A549 (cell line): ENCODE measurements around the gene TEX35. TPM values are rescaled to one million over a fixed set of nuclear protein-coding genes. Genes with fewer than 3 reads are reported as not detected.

ENCODE experiments used
- ATAC-seq, 2 experiments: fragments of 200-7000 bp in 1 of 2; fragments of >200 bp in 1 of 2; cut with Nextera tagmentation in 1 of 2; cut with Tn5 transposase in 1 of 2; 3 replicates each; pipeline versions ENCODE4 v1.8.0 to v1.9.1; 2018 to 2020; ENCODE audit warnings: mild to moderate bottlenecking in 1 of 2, moderate library complexity in 1 of 2
- CTCF ChIA-PET: fragments of 300-600 bp; sonication (Branson Sonifier 250); formaldehyde crosslinking; extraction: SDS; loops from one replicate; lab custom pipeline; 2021; ENCODE audit warnings: antibody characterized with exemption, inconsistent platforms; lab: Yijun Ruan, JAX
- POLR2A ChIA-PET: fragments of 350-600 bp; formaldehyde crosslinking; extraction: SDS; loops from one replicate; lab custom pipeline; 2021; ENCODE audit warnings: antibody characterized with exemption, inconsistent platforms; lab: Yijun Ruan, JAX
- DNase-seq, 2 experiments: peaks; one replicate each; pipeline versions ENCODE4 v3.0.0 to v3.0.0-alpha.2; 2011 to 2016; ENCODE audit warnings: low read depth in 1 of 2, low spot score in 1 of 2
- FAIRE-seq: peaks from 2 replicates; lab custom pipeline; 2011; peaks lifted over from hg19 to GRCh38; lab: Jason Lieb, UNC
- H3K27ac ChIP-seq, 2 experiments: fragments of >200 bp; sonication (Bioruptor Twin); formaldehyde crosslinking; 3 replicates each; pipeline ENCODE4 v1.5.1; 2016 to 2017
- H3K4me1 ChIP-seq: fragments of >200 bp; sonication (Bioruptor Twin); formaldehyde crosslinking; 3 replicates; pipeline ENCODE4 v1.6.1; 2016
- H3K4me2 ChIP-seq: fragments of >200 bp; sonication (Bioruptor Twin); formaldehyde crosslinking; 3 replicates; pipeline ENCODE4 v1.6.1; 2016
- H3K4me3 ChIP-seq: fragments of >200 bp; sonication (Bioruptor Twin); formaldehyde crosslinking; 3 replicates; pipeline ENCODE4 v1.5.1; 2016
- H3K9me3 ChIP-seq: fragments of >200 bp; sonication (Bioruptor Twin); formaldehyde crosslinking; 3 replicates; pipeline ENCODE4 v1.6.1; 2016
- CHD2 ChIP-seq: fragments of 150-350 bp; IDR thresholded peaks from 2 replicates; pipeline ENCODE4 v1.6.1; 2014; ENCODE audit warnings: low read length; ENCODE audit not compliant: partially characterized antibody
- FOSL2 ChIP-seq, 2 experiments: fragments of 450-650 bp in 1 of 2; fragments of >200 bp in 1 of 2; sonication (Bioruptor Twin) in 1 of 2; formaldehyde crosslinking; IDR thresholded peaks; 2 replicates each; pipeline versions ENCODE4 v1.5.0 to v1.6.1; 2016 to 2020; ENCODE audit warnings: mild to moderate bottlenecking in 1 of 2, moderate library complexity in 1 of 2
- FOXS1 ChIP-seq: fragments of 250-450 bp; sonication (Bioruptor Pico); IDR thresholded peaks from 2 replicates; pipeline ENCODE4 v1.5.0; 2020; ENCODE audit warnings: mild to moderate bottlenecking, moderate library complexity
- HEYL ChIP-seq: fragments of 250-450 bp; sonication (Bioruptor Pico); IDR thresholded peaks from 2 replicates; pipeline ENCODE4 v1.8.0; 2021; ENCODE audit warnings: mild to moderate bottlenecking, moderate library complexity
- JUN ChIP-seq, 2 experiments: fragments of >200 bp; sonication (Bioruptor Twin); formaldehyde crosslinking; IDR thresholded peaks; 2 replicates in 1 of 2; 3 replicates in 1 of 2; pipeline ENCODE4 v1.6.1; 2016 to 2017
- KDM1A ChIP-seq: fragments of 200-600 bp; sonication (generic); IDR thresholded peaks from 2 replicates; pipeline ENCODE4 v1.6.1; 2016; ENCODE audit warnings: low read depth, mild to moderate bottlenecking
- MYC ChIP-seq: IDR thresholded peaks from 2 replicates; pipeline ENCODE4 v1.6.1; 2012; ENCODE audit warnings: mild to moderate bottlenecking, inconsistent platforms, low read length, improper control_type of control experiment, borderline replicate concordance
- NR3C1 ChIP-seq: fragments of >200 bp; sonication (Bioruptor Twin); formaldehyde crosslinking; IDR thresholded peaks from 3 replicates; pipeline ENCODE4 v1.6.1; 2017
- PBX3 ChIP-seq: IDR thresholded peaks from 2 replicates; pipeline ENCODE4 v1.6.1; 2012
- RAD21 ChIP-seq, 2 experiments: fragments of >200 bp in 1 of 2; sonication (Bioruptor Twin) in 1 of 2; formaldehyde crosslinking in 1 of 2; IDR thresholded peaks in 1 of 2; conservative IDR thresholded peaks in 1 of 2; 2 replicates in 1 of 2; 3 replicates in 1 of 2; pipeline ENCODE4 v1.6.1; 2012 to 2018; ENCODE audit warnings: inconsistent platforms in 1 of 2
- RARB ChIP-seq: fragments of 250-450 bp; sonication (Bioruptor Pico); IDR thresholded peaks from 2 replicates; pipeline ENCODE4 v1.8.0; 2021; ENCODE audit warnings: mild to moderate bottlenecking, moderate library complexity
- REST ChIP-seq: fragments of 200-600 bp; sonication (generic); IDR thresholded peaks from 2 replicates; pipeline ENCODE4 v1.6.1; 2016; ENCODE audit warnings: antibody characterized with exemption, mild to moderate bottlenecking, moderate library complexity
- RFX5 ChIP-seq: fragments of 450-650 bp; IDR thresholded peaks from 2 replicates; pipeline ENCODE4 v1.7.1; 2014; ENCODE audit warnings: antibody characterized with exemption, mild to moderate bottlenecking, moderate library complexity
- RNF2 ChIP-seq: fragments of 200-600 bp; sonication (generic); IDR thresholded peaks from 2 replicates; pipeline ENCODE4 v1.6.1; 2016; ENCODE audit warnings: low read depth, mild to moderate bottlenecking, antibody characterized with exemption, moderate library complexity, borderline replicate concordance
- SMC3 ChIP-seq: fragments of >200 bp; sonication (Bioruptor Twin); formaldehyde crosslinking; IDR thresholded peaks from 3 replicates; pipeline ENCODE4 v1.6.1; 2018; ENCODE audit warnings: inconsistent platforms
- TFCP2L1 ChIP-seq: fragments of 250-450 bp; sonication (Bioruptor Pico); IDR thresholded peaks from 2 replicates; pipeline ENCODE4 v1.5.0; 2021; ENCODE audit warnings: mild to moderate bottlenecking
- TP53 ChIP-seq: fragments of 250-450 bp; sonication (Bioruptor Pico); IDR thresholded peaks from 2 replicates; pipeline ENCODE4 v1.5.0; 2021; ENCODE audit warnings: mild to moderate bottlenecking, moderate library complexity
- USF2 ChIP-seq: fragments of 450-650 bp; IDR thresholded peaks from 2 replicates; pipeline ENCODE4 v1.6.1; 2014; ENCODE audit warnings: antibody characterized with exemption
- ZC3H11A ChIP-seq: fragments of 450-650 bp; IDR thresholded peaks from 2 replicates; pipeline ENCODE4 v1.6.1; 2014; ENCODE audit warnings: antibody characterized with exemption, mild to moderate bottlenecking
- ZFP36 ChIP-seq: fragments of 450-650 bp; IDR thresholded peaks from 2 replicates; pipeline ENCODE4 v1.6.1; 2014; ENCODE audit warnings: borderline replicate concordance; ENCODE audit not compliant: partially characterized antibody
- ZNF302 ChIP-seq: fragments of 250-450 bp; sonication (Bioruptor Pico); IDR thresholded peaks from 2 replicates; pipeline ENCODE4 v1.9.0; 2021; ENCODE audit warnings: inconsistent platforms, mild to moderate bottlenecking, moderate library complexity
- ZSCAN20 ChIP-seq: fragments of 250-450 bp; sonication (Bioruptor Pico); IDR thresholded peaks from 2 replicates; pipeline ENCODE4 v1.8.0; 2022; ENCODE audit warnings: mild to moderate bottlenecking, moderate library complexity
- WGBS: methylation state at CpG from one replicate; pipeline ENCODE4 v1.1.6; 2017; ENCODE audit errors: missing lambda C conversion rate; 5-methylcytosine and 5-hydroxymethylcytosine counted together
- polyA plus RNA-seq, 4 experiments: library from polyadenylated mRNA; depleted of rRNA in 3 of 4; stranded (reverse); fragments of >200 nt; fragmentation: RNase III in 1 of 4; extraction: RNeasy Plus Mini Kit Qiagen cat#74134 plus additional on column Dnase treatment in 1 of 4; gene quantifications; 2 replicates in 3 of 4; 3 replicates in 1 of 4; pipeline ENCODE4 v1.2.3, GENCODE V29; 2011 to 2017
- TF ChIP-seq, protein P1 (sequence below): fragments of >200 bp; sonication (Bioruptor Twin); formaldehyde crosslinking; IDR thresholded peaks from 2 replicates; pipeline ENCODE4 v1.6.1; 2016

The TEX35 gene
- polyA plus RNA-seq, 2 of the 4 experiments (the other 2 are of a cell fraction): not detected

GRCh38 chr1:178483251-178483957 is 29.5 kb upstream of the TEX35 start:
- no peak for DNase-seq
- no peak overlapping the region for H3K27ac ChIP-seq
- TF ChIP-seq REST (no peak), USF2 (no peak), PBX3 (no peak), TP53 (CRISPR knock-in tag) (no peak), MYC (no peak), TFCP2L1 (CRISPR knock-in tag) (no peak), FOXS1 (CRISPR knock-in tag) (no peak), HEYL (CRISPR knock-in tag) (no peak), NR3C1 (no peak), JUN (IDR thresholded peaks at IDR 0.05) (no peak), RAD21 (conservative IDR thresholded peaks at IDR 0.05 in 1 of 2, IDR thresholded peaks at IDR 0.05 in 1 of 2) (no peak), RARB (no peak), ZNF302 (CRISPR knock-in tag) (no peak), ZSCAN20 (no peak), RFX5 (no peak), ZFP36 (no peak)
- TF ChIP-seq, protein P1, sequence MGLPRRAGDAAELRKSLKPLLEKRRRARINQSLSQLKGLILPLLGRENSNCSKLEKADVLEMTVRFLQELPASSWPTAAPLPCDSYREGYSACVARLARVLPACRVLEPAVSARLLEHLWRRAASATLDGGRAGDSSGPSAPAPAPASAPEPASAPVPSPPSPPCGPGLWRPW: no peak
- WGBS: 95% methylated on average over 5 of the region's 5 CpGs
- H3K4me1 ChIP-seq: no peaks in the 10 kb centered on the region
- FAIRE-seq: no peak
- no peak for ATAC-seq
- H3K4me2 ChIP-seq: no peak overlapping the region
- no peak overlapping the region for H3K4me3 ChIP-seq
- H3K9me3 ChIP-seq: no peaks in the 10 kb centered on the region
- ChIA-PET POLR2A (no interaction called here), CTCF (no interaction called here)

DNA sequence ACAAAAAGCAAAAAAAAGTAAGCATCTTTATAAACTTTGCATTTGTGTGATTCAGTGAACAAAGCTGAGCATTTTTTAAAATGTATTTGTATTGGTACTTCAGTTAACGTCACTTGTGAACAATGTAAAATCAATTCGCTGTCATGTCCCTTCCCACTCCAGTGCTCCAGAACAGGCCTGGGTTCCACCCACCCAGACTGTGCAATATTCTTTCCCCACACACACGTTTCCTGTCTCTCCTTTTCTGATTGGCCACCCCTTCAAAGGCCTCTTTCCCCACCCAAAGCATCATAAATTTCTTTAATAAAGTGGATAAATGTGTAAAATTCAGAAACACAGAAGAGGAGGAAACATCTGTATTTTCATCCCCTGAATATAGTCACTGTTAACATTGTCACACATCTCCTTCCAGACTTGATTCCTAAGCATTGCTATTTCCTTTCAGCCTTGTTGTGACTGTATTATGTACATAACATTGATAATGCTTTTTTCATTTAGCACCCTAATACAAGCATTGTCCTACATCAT is 28.1 kb upstream of the TEX35 start:
- CTCF ChIA-PET: interaction anchor here (0.6 kb wide), 2 partner anchors 95 to 127 kb away, joined by 3 to 4 read pairs; no protein-coding TSS in a partner anchor
- no peak for DNase-seq
- FAIRE-seq: no peak
- POLR2A ChIA-PET: no interaction called here
- no peak for ATAC-seq
- no peak overlapping the region for H3K4me3 ChIP-seq
- no peaks in the 10 kb centered on the region for H3K4me1 ChIP-seq
- TF ChIP-seq FOSL2 (IDR thresholded peaks at IDR 0.05): no peak
- no peak for TF ChIP-seq FOSL2 (CRISPR knock-in tag; IDR thresholded peaks at IDR 0.05)
- no peak for TF ChIP-seq RNF2
- TF ChIP-seq CHD2: no peak
- TF ChIP-seq SMC3: no peak
- no peak for TF ChIP-seq REST
- no peak for TF ChIP-seq KDM1A
- TF ChIP-seq ZC3H11A: no peak
- no peak overlapping the region for H3K27ac ChIP-seq
- 76% methylated on average over 3 of the region's 3 CpGs for WGBS
- no peak overlapping the region for H3K4me2 ChIP-seq
- no peaks in the 10 kb centered on the region for H3K9me3 ChIP-seq
